ENCODE measurements around the gene USH2A. TPM values are rescaled to one million over a fixed set of nuclear protein-coding genes. Genes with fewer than 3 reads are reported as not detected.

Gene USH2A
- total RNA-seq, 1 experiment from 2014 or later: not detected

DNA sequence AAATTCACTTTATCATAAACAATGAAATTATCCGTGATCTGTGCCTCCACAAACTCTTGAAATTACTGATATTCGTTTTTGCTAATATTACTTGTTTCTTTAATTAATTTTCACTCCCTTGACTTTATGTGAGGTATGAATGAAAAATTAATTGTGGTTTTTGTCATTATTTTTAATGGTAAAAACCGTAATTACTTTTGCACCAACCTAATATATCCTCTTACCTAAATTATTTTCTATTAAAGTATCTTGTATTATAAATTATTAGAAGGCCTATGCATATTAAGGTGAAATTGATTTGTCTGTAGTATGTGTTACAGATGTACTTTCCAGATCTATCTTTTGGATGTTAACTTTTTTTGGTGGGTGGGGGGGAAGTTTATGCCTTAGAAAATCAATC, 540.2 kb downstream of the USH2A start (continued):
- TF ChIP-seq, protein P1, sequence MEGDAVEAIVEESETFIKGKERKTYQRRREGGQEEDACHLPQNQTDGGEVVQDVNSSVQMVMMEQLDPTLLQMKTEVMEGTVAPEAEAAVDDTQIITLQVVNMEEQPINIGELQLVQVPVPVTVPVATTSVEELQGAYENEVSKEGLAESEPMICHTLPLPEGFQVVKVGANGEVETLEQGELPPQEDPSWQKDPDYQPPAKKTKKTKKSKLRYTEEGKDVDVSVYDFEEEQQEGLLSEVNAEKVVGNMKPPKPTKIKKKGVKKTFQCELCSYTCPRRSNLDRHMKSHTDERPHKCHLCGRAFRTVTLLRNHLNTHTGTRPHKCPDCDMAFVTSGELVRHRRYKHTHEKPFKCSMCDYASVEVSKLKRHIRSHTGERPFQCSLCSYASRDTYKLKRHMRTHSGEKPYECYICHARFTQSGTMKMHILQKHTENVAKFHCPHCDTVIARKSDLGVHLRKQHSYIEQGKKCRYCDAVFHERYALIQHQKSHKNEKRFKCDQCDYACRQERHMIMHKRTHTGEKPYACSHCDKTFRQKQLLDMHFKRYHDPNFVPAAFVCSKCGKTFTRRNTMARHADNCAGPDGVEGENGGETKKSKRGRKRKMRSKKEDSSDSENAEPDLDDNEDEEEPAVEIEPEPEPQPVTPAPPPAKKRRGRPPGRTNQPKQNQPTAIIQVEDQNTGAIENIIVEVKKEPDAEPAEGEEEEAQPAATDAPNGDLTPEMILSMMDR (IDR thresholded peaks at IDR 0.05 in 2 of 3, conservative IDR thresholded peaks at IDR 0.05 in 1 of 3; ENCODE audit: borderline replicate concordance in 1 of 3, insufficient read depth in 1 of 3, low read depth in 2 of 3, low read length in 2 of 3): no peak
- TF ChIP-seq FOSL1 (IDR thresholded peaks at IDR 0.05; ENCODE audit: low read depth): no peak
- no peak for TF ChIP-seq ZFX (IDR thresholded peaks at IDR 0.05)
- no peak for TF ChIP-seq CEBPB (IDR thresholded peaks at IDR 0.05; ENCODE audit: low read depth)
- no peak for TF ChIP-seq SP1 (IDR thresholded peaks at IDR 0.05; ENCODE audit: low read depth)

DNA sequence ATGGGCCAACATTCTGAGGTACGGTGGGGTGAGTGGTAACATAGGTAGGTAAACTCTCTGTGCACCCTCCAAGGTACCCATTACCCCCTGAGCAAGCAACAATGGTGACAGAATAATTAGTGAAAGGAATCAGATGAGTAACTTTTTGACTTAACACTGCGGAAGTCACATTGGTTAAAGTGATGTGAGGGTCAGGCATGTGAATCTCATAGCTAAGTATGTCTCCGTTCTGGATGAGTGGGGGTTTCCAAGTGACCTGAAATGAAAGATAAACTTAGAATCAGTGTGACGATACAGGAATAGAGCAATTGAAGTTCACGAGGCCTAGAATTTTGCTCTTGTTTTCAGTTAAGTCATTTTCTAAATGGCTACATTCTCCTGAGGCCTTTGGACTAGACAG, 544.4 kb downstream of the USH2A start:
- ChIA-PET CTCF (no interaction called here), RAD21 (ENCODE audit: low non-redundant PET in 1 of 2, low total read pairs in 2 of 2, uncharacterized antibody in 2 of 2, unreplicated experiment in 2 of 2) (no interaction called here), POLR2A (no interaction called here)
- no peaks in the 10 kb centered on the region for H4K20me1 ChIP-seq (ENCODE audit: insufficient read depth)
- TF ChIP-seq, protein P2, sequence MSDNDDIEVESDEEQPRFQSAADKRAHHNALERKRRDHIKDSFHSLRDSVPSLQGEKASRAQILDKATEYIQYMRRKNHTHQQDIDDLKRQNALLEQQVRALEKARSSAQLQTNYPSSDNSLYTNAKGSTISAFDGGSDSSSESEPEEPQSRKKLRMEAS (IDR thresholded peaks at IDR 0.05): no peak
- TF ChIP-seq ZFX (IDR thresholded peaks at IDR 0.05) (no peak), EGR1 (IDR thresholded peaks at IDR 0.05; ENCODE audit: low read depth) (no peak), CEBPB (IDR thresholded peaks at IDR 0.05; ENCODE audit: low read depth) (no peak), TCF7L2 (IDR thresholded peaks at IDR 0.05; ENCODE audit: borderline replicate concordance, extremely low read depth, insufficient read depth, insufficient read length) (no peak), POLR2A (IDR thresholded peaks at IDR 0.05; ENCODE audit: borderline replicate concordance, extremely low read depth, insufficient read depth, insufficient read length) (no peak), YY1 (IDR thresholded peaks at IDR 0.05; ENCODE audit: extremely low read depth, insufficient replicate concordance, low read depth, low read length) (no peak), RAD21 (IDR thresholded peaks at IDR 0.05; ENCODE audit: low read depth) (no peak), JUND (IDR thresholded peaks at IDR 0.05) (no peak), EZH2 (IDR thresholded peaks at IDR 0.05) (no peak), POLR2AphosphoS5 (IDR thresholded peaks at IDR 0.05; ENCODE audit: low read depth, low read length) (no peak)
- TF ChIP-seq, protein P3, sequence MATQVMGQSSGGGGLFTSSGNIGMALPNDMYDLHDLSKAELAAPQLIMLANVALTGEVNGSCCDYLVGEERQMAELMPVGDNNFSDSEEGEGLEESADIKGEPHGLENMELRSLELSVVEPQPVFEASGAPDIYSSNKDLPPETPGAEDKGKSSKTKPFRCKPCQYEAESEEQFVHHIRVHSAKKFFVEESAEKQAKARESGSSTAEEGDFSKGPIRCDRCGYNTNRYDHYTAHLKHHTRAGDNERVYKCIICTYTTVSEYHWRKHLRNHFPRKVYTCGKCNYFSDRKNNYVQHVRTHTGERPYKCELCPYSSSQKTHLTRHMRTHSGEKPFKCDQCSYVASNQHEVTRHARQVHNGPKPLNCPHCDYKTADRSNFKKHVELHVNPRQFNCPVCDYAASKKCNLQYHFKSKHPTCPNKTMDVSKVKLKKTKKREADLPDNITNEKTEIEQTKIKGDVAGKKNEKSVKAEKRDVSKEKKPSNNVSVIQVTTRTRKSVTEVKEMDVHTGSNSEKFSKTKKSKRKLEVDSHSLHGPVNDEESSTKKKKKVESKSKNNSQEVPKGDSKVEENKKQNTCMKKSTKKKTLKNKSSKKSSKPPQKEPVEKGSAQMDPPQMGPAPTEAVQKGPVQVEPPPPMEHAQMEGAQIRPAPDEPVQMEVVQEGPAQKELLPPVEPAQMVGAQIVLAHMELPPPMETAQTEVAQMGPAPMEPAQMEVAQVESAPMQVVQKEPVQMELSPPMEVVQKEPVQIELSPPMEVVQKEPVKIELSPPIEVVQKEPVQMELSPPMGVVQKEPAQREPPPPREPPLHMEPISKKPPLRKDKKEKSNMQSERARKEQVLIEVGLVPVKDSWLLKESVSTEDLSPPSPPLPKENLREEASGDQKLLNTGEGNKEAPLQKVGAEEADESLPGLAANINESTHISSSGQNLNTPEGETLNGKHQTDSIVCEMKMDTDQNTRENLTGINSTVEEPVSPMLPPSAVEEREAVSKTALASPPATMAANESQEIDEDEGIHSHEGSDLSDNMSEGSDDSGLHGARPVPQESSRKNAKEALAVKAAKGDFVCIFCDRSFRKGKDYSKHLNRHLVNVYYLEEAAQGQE (IDR thresholded peaks at IDR 0.05; ENCODE audit: low read depth): no peak
- TF ChIP-seq, protein P4, sequence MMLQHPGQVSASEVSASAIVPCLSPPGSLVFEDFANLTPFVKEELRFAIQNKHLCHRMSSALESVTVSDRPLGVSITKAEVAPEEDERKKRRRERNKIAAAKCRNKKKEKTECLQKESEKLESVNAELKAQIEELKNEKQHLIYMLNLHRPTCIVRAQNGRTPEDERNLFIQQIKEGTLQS (IDR thresholded peaks at IDR 0.05): no peak
- no TSS peak for BruUV-seq (replicated peaks)
- ATAC-seq: no peak
- no peaks in the 10 kb centered on the region for H3K36me3 ChIP-seq (ENCODE audit: control insufficient read depth in 1 of 2, insufficient read depth in 2 of 2, low read length in 2 of 2)
- no peak overlapping the region for H2AFZ ChIP-seq (ENCODE audit: low read depth, low read length, poor library complexity, severe bottlenecking)
- H3K79me2 ChIP-seq (ENCODE audit: insufficient read depth, low read length): no peaks in the 10 kb centered on the region
- no peak for DNase-seq (ENCODE audit: low read depth, low spot score)
- no peaks in the 10 kb centered on the region for H3K9me2 ChIP-seq (ENCODE audit: insufficient read depth)
- H3K4me3 ChIP-seq (replicated peaks in 1 of 2; ENCODE audit: low read depth in 1 of 2, low read length in 2 of 2): no peak overlapping the region
- H3K9me3 ChIP-seq (ENCODE audit: control insufficient read depth in 1 of 2, insufficient read depth in 1 of 2, low read depth in 1 of 2, low read length in 2 of 2): no peaks in the 10 kb centered on the region
- H3K4me1 ChIP-seq (ENCODE audit: control insufficient read depth in 1 of 2, insufficient read depth in 2 of 2, low read length in 2 of 2): no peaks in the 10 kb centered on the region
- intact Hi-C loops (cut with micrococcal nuclease): no loop called here
- H3K9ac ChIP-seq (ENCODE audit: low read length): no peak overlapping the region
- no peak overlapping the region for H3K4me2 ChIP-seq (ENCODE audit: low read length)
- H3K27me3 ChIP-seq (ENCODE audit: insufficient read depth, low read length): no peaks in the 10 kb centered on the region
- no peak overlapping the region for H3K27ac ChIP-seq (ENCODE audit: low read depth, low read length)

Measured in HCT116 (cell line).